Stimulated activated CD4-positive, alpha-beta T cell treated with anti-CD3 and anti-CD28 coated beads, TNF-alpha, amount 100 ng/mL, for 24 hours (primary cell): Measurements from ENCODE around the gene UPF2.
"Not testable (repeated sequence)": the region's sequence is repeated elsewhere in the genome, so short reads cannot be mapped to it uniquely, and the experiment has no call there.

Experiments
- DNase-seq, 3 experiments: peaks; one replicate each; pipeline ENCODE4 v3.0.0-alpha.2; 2020; ENCODE audit warnings: low read depth in 3 of 3

The UPF2 gene

GRCh38 chr10:11901833-11902475 is 140.7 kb downstream of the UPF2 start:
- DNase-seq, result no peak

- DNase-seq, result no peak
Observed at GRCh38 chr10:11901454-11901832, 141.2 kb downstream of the UPF2 start.

- DNase-seq, result no peak
Observed at GRCh38 chr10:11901036-11901301, 141.6 kb downstream of the UPF2 start.

- no peak for DNase-seq
Observed at GRCh38 chr10:11899067-11899876, 143.3 kb downstream of the UPF2 start.

GRCh38 chr10:11898372-11899066 is 144.1 kb downstream of the UPF2 start:
- no peak for DNase-seq

- DNase-seq, result no peak
Observed at GRCh38 chr10:11898033-11898371, 144.6 kb downstream of the UPF2 start.

GRCh38 chr10:11896549-11897200 is 145.9 kb downstream of the UPF2 start:
- DNase-seq, result no peak

GRCh38 chr10:11895598-11895997 is 147.0 kb downstream of the UPF2 start:
- no peak for DNase-seq

- no peak for DNase-seq
Observed at GRCh38 chr10:11895108-11895466, 147.5 kb downstream of the UPF2 start.

GRCh38 chr10:11894381-11895107 is 148.1 kb downstream of the UPF2 start:
- DNase-seq, result no peak

- no peak for DNase-seq
Observed at GRCh38 chr10:11893749-11894278, 148.8 kb downstream of the UPF2 start.

- DNase-seq, result no peak
Observed at GRCh38 chr10:11891776-11892486, 150.7 kb downstream of the UPF2 start.

- DNase-seq, result not testable (repeated sequence)
Observed at GRCh38 chr10:11889263-11889662, 153.3 kb downstream of the UPF2 start.

GRCh38 chr10:11887381-11888227 is 155.0 kb downstream of the UPF2 start:
- DNase-seq, result no peak

GRCh38 chr10:11886851-11887250 is 155.8 kb downstream of the UPF2 start:
- DNase-seq, result no peak

GRCh38 chr10:11886138-11886474 is 156.5 kb downstream of the UPF2 start:
- no peak for DNase-seq

GRCh38 chr10:11885437-11886137 is 157.0 kb downstream of the UPF2 start:
- no peak for DNase-seq

GRCh38 chr10:11884706-11885423 is 157.7 kb downstream of the UPF2 start:
- no peak for DNase-seq
